ENCODE data around the gene KRT71. TPM values are rescaled to one million over a fixed set of nuclear protein-coding genes. Genes with fewer than 3 reads are reported as not detected.

Gene KRT71
- total RNA-seq, 1 donor from 2014 or later = not detected

- DNase-seq (ENCODE audit: low read depth) = no peak
- no peak for TF ChIP-seq CTCF (conservative IDR thresholded peaks at IDR 0.05; ENCODE audit: low read depth, low read length)
- no peak overlapping the region for H3K4me3 ChIP-seq (ENCODE audit: low read depth, low read length)
Measured at GRCh38 chr12:52566847-52567291, 13.9 kb upstream of the KRT71 start.

- no peak for TF ChIP-seq CTCF (conservative IDR thresholded peaks at IDR 0.05; ENCODE audit: low read depth, low read length)
- no peak overlapping the region for H3K4me3 ChIP-seq (ENCODE audit: low read depth, low read length)
- no peak for DNase-seq (ENCODE audit: low read depth)
Measured at GRCh38 chr12:52564582-52564981, 11.6 kb upstream of the KRT71 start.

- no peak for DNase-seq (ENCODE audit: low read depth)
- TF ChIP-seq CTCF (conservative IDR thresholded peaks at IDR 0.05; ENCODE audit: low read depth, low read length) = peak; percentile 51
- no peak overlapping the region for H3K4me3 ChIP-seq (ENCODE audit: low read depth, low read length)
Measured at GRCh38 chr12:52561880-52562449, 9.0 kb upstream of the KRT71 start.

GRCh38 chr12:52559979-52560378 is 7.0 kb upstream of the KRT71 start:
- no peak for DNase-seq (ENCODE audit: low read depth)
- no peak overlapping the region for H3K4me3 ChIP-seq (ENCODE audit: low read depth, low read length)
- no peak for TF ChIP-seq CTCF (conservative IDR thresholded peaks at IDR 0.05; ENCODE audit: low read depth, low read length)

- H3K4me3 ChIP-seq (ENCODE audit: low read depth, low read length) = no peak overlapping the region
- no peak for DNase-seq (ENCODE audit: low read depth)
- no peak for TF ChIP-seq CTCF (conservative IDR thresholded peaks at IDR 0.05; ENCODE audit: low read depth, low read length)
Measured at GRCh38 chr12:52558781-52559445, 6.0 kb upstream of the KRT71 start.

- DNase-seq (ENCODE audit: low read depth) = no peak
- no peak overlapping the region for H3K4me3 ChIP-seq (ENCODE audit: low read depth, low read length)
- no peak for TF ChIP-seq CTCF (conservative IDR thresholded peaks at IDR 0.05; ENCODE audit: low read depth, low read length)
Measured at GRCh38 chr12:52557476-52557875, 4.5 kb upstream of the KRT71 start.

GRCh38 chr12:52555577-52555976 is 2.6 kb upstream of the KRT71 start:
- no peak for DNase-seq (ENCODE audit: low read depth)
- TF ChIP-seq CTCF (conservative IDR thresholded peaks at IDR 0.05; ENCODE audit: low read depth, low read length) = no peak
- H3K4me3 ChIP-seq (ENCODE audit: low read depth, low read length) = no peak overlapping the region
